T-helper 2 cell treated with Interferon-gamma antibody and Interleukin-4, amounts not matched to agents 5 μg/mL and 100 μg/mL, for 36 hours (primary cell): ENCODE measurements around the gene CXorf65.
A peak's percentile ranks its signal among the peaks of the same experiment; 100 is the strongest.

Experiments
- DNase-seq: peaks from one replicate; pipeline ENCODE4 v3.0.0; 2021; ENCODE audit warnings: low spot score
- H3K27ac Mint-ChIP-seq: one replicate; pipeline ENCODE4 v1.8.0; 2021; ENCODE audit warnings: mild to moderate bottlenecking, mixed read lengths
- H3K27me3 Mint-ChIP-seq: one replicate; pipeline ENCODE4 v1.8.0; 2021; ENCODE audit warnings: low read depth, mixed read lengths
- H3K36me3 Mint-ChIP-seq: one replicate; pipeline ENCODE4 v1.8.0; 2021; ENCODE audit warnings: low read depth, mixed read lengths
- H3K4me1 Mint-ChIP-seq: one replicate; pipeline ENCODE4 v1.8.0; 2021; ENCODE audit warnings: low read depth, mixed read lengths
- H3K4me3 Mint-ChIP-seq: one replicate; pipeline ENCODE4 v1.8.0; 2022; ENCODE audit warnings: mild to moderate bottlenecking, moderate library complexity, mixed read lengths
- H3K9me3 Mint-ChIP-seq: one replicate; pipeline ENCODE4 v1.8.0; 2021; ENCODE audit warnings: mixed read lengths

Gene CXorf65

DNA sequence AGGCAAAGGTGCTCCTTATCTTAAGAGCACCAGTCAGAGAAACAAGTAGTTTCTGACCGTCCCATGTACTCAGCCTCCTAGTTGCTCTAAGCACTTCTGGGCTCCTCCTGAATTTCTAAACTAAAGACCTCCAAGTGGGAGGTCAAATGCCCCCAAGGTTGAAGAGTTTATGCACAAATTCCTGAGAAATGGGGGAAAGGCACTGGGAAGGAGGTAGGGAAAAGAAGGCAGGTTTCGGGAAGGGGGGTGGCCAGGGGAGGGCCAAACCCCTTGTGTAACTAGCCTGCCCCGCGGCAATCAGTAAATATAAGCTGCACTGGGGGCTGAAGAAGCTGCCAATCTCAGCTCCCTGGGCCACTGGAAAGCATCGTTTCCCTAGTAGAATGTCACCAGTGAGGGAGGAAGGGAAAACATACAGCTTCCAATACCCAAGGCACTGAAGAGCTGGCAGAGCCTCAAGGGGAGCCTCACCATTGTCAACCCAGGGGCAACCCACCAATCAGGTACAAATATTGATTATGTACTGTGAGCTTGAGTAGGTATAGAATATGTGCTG, 7.5 kb downstream of the CXorf65 start:
- Mint-ChIP-seq H3K4me3 (no peak overlapping the region), H3K27me3 (no peaks in the 10 kb centered on the region), H3K27ac (no peak overlapping the region), H3K9me3 (no peaks in the 10 kb centered on the region), H3K4me1 (peaks cover 41% of the 10 kb centered on the region), H3K36me3 (peaks cover 4% of the 10 kb centered on the region)
- no peak for DNase-seq

DNA sequence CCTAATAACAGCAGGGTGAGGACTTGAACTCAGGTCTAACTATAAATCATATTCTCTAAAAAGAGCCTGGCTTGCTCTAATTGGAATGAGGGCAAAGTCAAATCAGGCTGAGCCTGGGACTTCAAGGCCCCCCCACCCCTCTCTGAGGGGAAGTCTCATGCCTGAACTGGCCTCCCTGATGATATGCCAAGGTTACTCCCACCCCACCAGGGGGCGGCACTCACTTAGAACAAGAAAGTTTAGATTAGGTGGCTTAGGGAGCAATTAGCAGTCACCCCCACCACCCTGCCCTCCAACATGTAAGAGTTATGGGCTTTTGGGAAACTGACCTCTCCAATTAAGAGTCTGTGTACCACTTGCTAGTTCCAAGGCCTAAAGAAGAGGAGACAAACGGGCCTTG, 8.2 kb downstream of the CXorf65 start:
- Mint-ChIP-seq H3K27me3 (no peaks in the 10 kb centered on the region), H3K27ac (no peak overlapping the region), H3K4me1 (peaks cover 38% of the 10 kb centered on the region), H3K9me3 (no peaks in the 10 kb centered on the region), H3K36me3 (no peaks in the 10 kb centered on the region), H3K4me3 (no peak overlapping the region)
- peak; percentile 56 for DNase-seq

DNA sequence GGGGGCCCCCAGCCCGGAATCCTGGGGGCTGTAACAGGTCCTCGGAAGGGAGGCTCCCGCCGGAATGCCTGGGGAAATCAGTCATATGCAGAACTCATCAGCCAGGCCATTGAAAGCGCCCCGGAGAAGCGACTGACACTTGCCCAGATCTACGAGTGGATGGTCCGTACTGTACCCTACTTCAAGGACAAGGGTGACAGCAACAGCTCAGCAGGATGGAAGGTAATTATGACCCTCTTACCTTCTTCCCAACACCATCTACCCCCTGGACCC, 9.8 kb downstream of the CXorf65 start:
- H3K27me3 Mint-ChIP-seq, result no peaks in the 10 kb centered on the region
- no peaks in the 10 kb centered on the region for H3K9me3 Mint-ChIP-seq
- no peak for DNase-seq
- peak overlapping the region; percentile 99 for H3K4me3 Mint-ChIP-seq
- peak overlapping the region; percentile 10 for H3K27ac Mint-ChIP-seq
- no peaks in the 10 kb centered on the region for H3K36me3 Mint-ChIP-seq
- H3K4me1 Mint-ChIP-seq, result peaks cover 28% of the 10 kb centered on the region

DNA sequence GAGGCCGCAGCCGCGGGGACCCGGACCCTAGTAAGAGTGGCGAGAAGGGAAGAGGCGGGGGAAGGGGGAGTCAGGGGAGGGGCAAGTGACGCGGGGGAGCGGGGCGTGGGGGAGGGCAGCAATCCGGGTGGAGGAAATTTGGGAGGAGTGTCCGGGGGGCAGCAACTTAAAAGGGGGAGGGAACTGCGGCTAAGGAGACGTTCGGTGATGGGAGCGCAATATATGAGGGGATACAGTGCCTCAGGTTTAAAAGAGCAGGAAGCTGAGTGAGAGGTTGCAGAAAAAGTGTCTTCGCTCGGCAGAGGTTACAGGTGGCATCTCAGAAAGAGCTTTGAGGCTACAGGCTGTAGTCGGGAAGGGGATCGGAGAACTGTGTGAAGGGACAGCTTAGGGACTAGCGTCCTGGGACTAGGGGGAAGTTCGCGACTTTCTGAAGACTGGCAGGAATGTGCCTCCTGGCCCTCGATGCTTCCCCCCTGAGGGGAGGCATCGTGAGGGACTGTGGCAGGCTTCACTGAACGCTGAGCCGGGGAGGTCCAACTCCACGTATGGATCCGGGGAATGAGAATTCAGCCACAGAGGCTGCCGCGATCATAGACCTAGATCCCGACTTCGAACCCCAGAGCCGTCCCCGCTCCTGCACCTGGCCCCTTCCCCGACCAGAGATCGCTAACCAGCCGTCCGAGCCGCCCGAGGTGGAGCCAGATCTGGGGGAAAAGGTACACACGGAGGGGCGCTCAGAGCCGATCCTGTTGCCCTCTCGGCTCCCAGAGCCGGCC, 10.4 kb downstream of the CXorf65 start:
- no peak for DNase-seq
- H3K9me3 Mint-ChIP-seq, result no peaks in the 10 kb centered on the region
- H3K27ac Mint-ChIP-seq, result peak overlapping the region; percentile 94
- no peaks in the 10 kb centered on the region for H3K27me3 Mint-ChIP-seq
- H3K36me3 Mint-ChIP-seq, result no peaks in the 10 kb centered on the region
- peaks cover 24% of the 10 kb centered on the region for H3K4me1 Mint-ChIP-seq
- H3K4me3 Mint-ChIP-seq, result peak overlapping the region; percentile 99

DNA sequence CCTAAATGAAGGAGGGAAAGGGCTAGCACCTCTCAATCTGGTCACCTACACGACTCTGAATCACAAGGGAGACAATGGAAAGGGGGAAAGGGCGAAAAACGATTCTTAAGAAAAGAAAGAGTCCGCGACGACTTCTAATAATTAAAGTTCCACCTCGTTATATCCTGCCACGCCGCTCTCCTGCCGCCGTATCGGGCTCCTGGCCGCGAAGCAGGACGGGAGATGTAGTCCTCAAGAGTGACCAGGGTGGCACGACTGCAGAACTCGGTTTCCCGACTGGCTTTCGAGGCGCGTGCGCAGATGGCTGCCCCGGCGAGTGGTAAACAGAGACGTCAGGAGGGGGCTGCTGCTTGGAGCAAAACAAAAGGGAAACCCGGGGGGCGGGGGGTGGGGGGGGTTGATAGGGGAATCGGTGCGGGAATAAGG, 11.0 kb downstream of the CXorf65 start, which contains the start of gene FOXO4:
Gene FOXO4, plus strand, starts transcription at position 297 of the 426 bp plus-strand sequence. CDS start 678 bp downstream, outside the sequence.
- peak within 1 kb of the TSS; percentile 94 for H3K27ac Mint-ChIP-seq
- peak; percentile 84 for DNase-seq

DNA sequence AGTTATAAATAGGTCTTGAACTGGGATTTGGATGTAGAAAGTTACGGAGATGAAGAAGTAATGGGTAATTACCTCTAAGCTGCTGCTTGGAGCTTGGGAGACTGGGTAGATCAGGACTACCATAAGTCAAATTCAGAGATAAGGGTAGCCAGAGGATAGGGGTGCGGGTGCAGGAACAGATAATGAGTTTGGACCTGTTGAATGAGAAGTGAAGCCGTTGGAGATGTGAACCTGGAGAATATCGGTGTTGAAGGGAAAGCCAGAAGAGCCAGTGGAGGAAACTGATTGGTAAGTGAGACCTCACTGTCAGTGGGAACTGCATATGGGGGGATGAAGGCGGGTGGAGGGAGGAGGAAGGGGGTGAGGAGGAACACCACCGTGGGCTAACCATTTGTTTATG, 11.5 kb downstream of the CXorf65 start:
- Mint-ChIP-seq H3K27ac (peak overlapping the region; percentile 63), H3K4me3 (peak overlapping the region; percentile 99), H3K9me3 (no peaks in the 10 kb centered on the region), H3K27me3 (no peaks in the 10 kb centered on the region), H3K36me3 (no peaks in the 10 kb centered on the region), H3K4me1 (peaks cover 22% of the 10 kb centered on the region)
- no peak for DNase-seq

More for the DNA sequence above, 11.0 kb downstream of the CXorf65 start, which contains the start of gene FOXO4:
- no peaks in the 10 kb centered on the region for H3K9me3 Mint-ChIP-seq
- no peaks in the 10 kb centered on the region for H3K36me3 Mint-ChIP-seq
- no peaks in the 10 kb centered on the region for H3K27me3 Mint-ChIP-seq
- H3K4me3 Mint-ChIP-seq, result peak within 1 kb of the TSS; percentile 99
- peaks cover 22% of the 10 kb centered on the region for H3K4me1 Mint-ChIP-seq

DNA sequence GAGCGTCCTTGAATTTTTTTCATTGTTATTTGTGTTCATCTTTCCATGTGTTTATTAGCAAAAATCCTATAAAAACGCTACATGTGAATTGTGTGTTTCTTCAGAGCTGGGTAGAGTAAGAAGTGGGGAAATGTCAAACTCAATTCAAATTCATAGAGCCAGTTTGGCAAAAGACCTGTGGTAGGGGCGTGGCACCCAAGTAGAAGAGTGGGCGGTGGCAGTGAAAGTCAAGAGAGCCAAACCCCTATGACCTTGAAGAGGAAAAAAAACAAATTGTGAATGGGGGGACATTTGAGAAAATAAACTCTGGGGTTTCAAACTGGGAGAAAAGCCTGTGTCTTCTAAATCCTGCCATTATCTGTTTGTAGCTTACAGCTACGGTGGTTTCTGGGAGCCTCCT, 15.3 kb downstream of the CXorf65 start:
- H3K36me3 Mint-ChIP-seq, result no peaks in the 10 kb centered on the region
- H3K27me3 Mint-ChIP-seq, result no peaks in the 10 kb centered on the region
- H3K9me3 Mint-ChIP-seq, result no peaks in the 10 kb centered on the region
- no peak overlapping the region for H3K27ac Mint-ChIP-seq
- DNase-seq, result no peak
- no peak overlapping the region for H3K4me3 Mint-ChIP-seq
- peaks cover 11% of the 10 kb centered on the region for H3K4me1 Mint-ChIP-seq

DNA sequence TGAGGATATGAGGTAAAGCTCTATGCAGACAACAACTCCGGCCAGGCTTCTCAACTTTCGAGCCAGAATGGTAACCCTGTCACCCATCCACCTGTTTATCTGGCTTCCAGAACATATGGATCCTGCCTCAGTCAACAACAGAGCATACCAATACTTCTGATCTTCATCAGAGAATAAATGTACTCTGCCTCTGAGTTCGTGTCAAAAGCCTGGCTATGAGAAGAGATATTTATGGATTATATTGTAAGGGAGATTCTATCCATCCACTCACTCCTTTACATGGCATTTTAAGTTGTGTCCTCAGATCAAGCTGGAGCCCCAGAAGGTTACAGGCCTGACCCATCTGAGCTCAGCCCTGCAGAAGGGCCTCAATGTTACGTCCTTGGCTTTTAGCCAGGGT, 20.6 kb downstream of the CXorf65 start:
- no peaks in the 10 kb centered on the region for H3K27me3 Mint-ChIP-seq
- no peaks in the 10 kb centered on the region for H3K9me3 Mint-ChIP-seq
- no peak overlapping the region for H3K27ac Mint-ChIP-seq
- no peak overlapping the region for H3K4me3 Mint-ChIP-seq
- H3K36me3 Mint-ChIP-seq, result no peaks in the 10 kb centered on the region
- H3K4me1 Mint-ChIP-seq, result peaks cover 4% of the 10 kb centered on the region
- no peak for DNase-seq

DNA sequence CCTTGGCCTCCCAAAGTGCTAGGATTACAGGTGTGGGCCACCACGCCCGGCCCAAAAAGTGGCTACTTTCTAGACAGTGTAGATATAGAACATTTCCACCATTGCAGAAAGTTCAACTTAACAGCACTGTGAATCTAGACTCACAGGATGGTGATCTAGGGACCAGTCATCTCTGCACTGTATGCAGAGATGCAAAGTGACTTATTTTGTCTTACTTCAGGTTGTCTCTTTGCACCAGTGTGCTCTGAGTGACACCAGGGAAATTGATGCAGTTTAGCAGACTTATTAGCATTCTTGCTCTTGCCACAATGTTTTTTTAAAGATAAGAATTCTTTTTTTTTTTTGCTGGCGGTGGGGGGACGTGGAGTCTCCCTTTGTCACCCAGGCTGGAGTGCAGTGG, 23.7 kb downstream of the CXorf65 start:
- Mint-ChIP-seq H3K36me3 (no peaks in the 10 kb centered on the region), H3K9me3 (no peaks in the 10 kb centered on the region), H3K27me3 (no peaks in the 10 kb centered on the region), H3K4me1 (peaks cover 4% of the 10 kb centered on the region), H3K27ac (no peak overlapping the region), H3K4me3 (no peak overlapping the region)
- DNase-seq, result no peak

DNA sequence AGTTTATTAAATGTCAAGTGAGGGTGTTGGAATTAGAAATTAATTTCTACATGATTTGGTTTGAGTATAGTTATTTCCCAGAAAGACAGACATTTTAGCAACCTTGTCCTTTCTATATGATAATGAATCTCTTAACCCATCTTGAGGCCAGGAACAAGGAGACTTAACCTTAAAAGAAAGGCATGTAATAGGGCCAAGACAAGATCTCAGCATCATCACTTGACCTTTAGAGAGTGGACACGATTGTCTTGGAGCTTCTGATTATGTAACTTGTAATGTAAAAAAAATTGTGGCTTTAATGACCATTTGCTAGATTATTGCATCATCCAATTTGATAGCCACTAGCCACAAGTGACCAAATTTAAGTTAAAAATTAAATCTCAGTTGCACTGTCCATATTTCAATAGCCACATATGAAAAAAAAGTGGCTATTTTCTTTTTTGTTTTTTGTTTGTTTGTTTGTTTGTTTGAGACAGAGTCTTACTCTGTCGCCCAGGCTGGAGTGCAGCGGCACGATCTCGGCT, 24.4 kb downstream of the CXorf65 start:
- Mint-ChIP-seq H3K4me3 (no peak overlapping the region), H3K27ac (no peak overlapping the region), H3K9me3 (no peaks in the 10 kb centered on the region), H3K4me1 (peaks cover 4% of the 10 kb centered on the region), H3K27me3 (no peaks in the 10 kb centered on the region), H3K36me3 (no peaks in the 10 kb centered on the region)
- no peak for DNase-seq

DNA sequence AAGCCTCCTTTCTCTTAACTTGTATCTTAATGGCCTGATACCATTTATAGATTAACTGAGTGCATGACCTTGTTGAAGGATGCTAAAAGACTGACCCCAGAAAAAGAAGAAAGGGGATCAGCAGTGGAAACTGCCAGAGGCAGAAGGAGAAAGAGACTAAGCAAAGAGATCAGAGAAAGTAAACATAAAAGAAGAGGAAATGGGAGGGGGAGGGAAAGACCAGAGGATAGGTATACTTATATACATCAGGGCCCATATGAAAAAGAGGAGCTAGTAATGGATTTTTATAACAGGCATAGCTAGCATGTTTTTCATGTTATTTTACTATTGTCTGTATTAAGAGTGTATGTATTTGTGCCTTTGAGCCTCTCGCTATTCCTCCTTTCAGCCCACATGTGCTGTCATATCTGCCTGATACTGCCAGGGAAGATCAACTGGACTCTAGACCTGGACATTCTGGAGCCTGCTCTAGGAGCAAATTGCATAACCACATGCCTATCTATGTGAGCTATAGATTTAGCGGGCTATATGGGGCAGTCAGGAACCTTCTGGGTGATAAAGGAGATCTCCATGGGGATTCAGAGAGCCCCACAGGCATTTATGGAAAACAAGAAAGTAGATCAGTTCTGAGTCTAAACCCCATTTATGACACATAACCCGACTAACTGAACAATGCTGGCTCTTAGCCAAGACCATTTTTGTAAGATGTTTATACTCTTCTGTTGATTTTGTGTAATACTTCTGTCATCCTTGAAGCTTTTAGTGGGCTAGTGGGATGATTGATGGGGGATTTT, 25.0 kb downstream of the CXorf65 start:
- H3K27ac Mint-ChIP-seq, result no peak overlapping the region
- no peaks in the 10 kb centered on the region for H3K36me3 Mint-ChIP-seq
- peaks cover 4% of the 10 kb centered on the region for H3K4me1 Mint-ChIP-seq
- DNase-seq, result no peak
- no peak overlapping the region for H3K4me3 Mint-ChIP-seq
- no peaks in the 10 kb centered on the region for H3K9me3 Mint-ChIP-seq
- peaks cover 3% of the 10 kb centered on the region for H3K27me3 Mint-ChIP-seq

DNA sequence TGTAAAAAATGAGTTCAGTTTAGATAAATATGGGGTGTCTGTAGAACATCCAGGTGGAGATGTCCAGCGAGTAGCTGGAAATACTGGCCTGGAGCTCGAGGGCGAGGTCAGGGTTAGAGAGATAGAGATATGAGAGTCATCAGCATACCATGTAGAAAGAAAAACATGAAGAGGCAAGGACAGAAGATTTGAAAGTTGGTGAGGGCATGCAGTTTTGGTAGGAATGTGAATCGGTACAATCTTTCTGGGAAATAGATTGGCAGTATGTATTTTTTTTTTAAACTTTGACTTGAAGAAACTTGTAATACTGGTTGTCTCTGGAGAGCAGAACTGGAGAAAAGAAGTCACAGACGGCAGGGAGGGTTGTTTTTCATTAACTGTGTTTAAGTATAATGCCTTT, 36.0 kb downstream of the CXorf65 start:
- peaks cover 19% of the 10 kb centered on the region for H3K27me3 Mint-ChIP-seq
- no peaks in the 10 kb centered on the region for H3K9me3 Mint-ChIP-seq
- no peak for DNase-seq
- peaks cover 6% of the 10 kb centered on the region for H3K36me3 Mint-ChIP-seq
- H3K4me1 Mint-ChIP-seq, result peaks cover 14% of the 10 kb centered on the region
- no peak overlapping the region for H3K27ac Mint-ChIP-seq
- no peak overlapping the region for H3K4me3 Mint-ChIP-seq

DNA sequence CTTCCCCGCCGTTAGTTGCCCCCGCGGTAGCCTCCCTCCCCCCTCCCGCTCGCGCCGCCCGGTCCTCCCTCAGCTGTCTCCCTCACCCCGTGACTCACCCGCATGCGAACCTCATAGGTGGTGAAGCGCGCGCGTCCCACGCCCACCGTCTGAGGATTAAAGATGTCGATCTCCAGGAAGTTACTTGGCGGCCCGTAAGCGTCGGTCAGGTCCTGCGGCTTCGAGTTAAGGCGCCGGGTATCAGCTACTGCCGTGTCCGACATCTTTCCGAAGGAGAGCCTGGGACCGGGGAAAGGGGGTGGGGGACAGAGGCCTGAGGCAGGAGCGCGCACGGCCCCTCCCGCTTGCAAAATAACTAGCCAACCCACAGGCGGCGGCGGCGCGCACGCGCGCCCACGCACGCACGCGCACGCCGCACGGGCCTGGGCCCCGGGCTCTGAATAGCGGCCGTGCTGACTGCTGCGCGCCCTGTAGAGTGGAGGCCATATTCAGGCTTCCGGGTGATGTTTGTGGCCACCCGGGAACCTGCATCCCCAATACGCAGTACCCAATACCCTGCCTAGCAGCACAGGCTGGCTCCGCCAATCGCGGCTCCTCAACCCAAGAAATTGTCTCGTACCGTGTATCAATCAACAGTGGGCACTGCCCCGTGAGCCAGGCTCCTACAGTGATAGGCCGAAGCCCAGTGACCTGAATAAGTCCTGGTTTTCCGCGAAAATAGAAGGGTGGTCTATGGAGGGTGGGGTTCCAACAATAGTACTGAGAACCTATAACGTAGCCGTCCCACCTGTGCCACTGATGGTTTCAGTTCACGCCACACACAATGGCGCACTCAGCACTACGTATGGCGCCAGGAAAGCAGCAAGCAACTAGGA, 38.3 kb downstream of the CXorf65 start, which contains the start of gene SNX12:
Gene SNX12, minus strand, starts transcription at position 291 of the 875 bp plus-strand sequence. Its CDS starts 28 bp downstream, at position 263.
- peaks cover 8% of the 10 kb centered on the region for H3K36me3 Mint-ChIP-seq

More for the DNA sequence above, 38.3 kb downstream of the CXorf65 start, which contains the start of gene SNX12:
- Mint-ChIP-seq H3K4me3 (peak within 1 kb of the TSS; percentile 97), H3K27ac (peak within 1 kb of the TSS; percentile 95), H3K27me3 (peaks cover 2% of the 10 kb centered on the region), H3K4me1 (peaks cover 17% of the 10 kb centered on the region), H3K9me3 (no peaks in the 10 kb centered on the region)
- peak; percentile 88 for DNase-seq
